HG02642 (cell line): ENCODE results near the gene CDH18.

ENCODE experiments used
- ATAC-seq: cut with Tn5 transposase; IDR thresholded peaks from one replicate; pipeline ENCODE4 v1.9.1; 2021; ENCODE audit warnings: mild to moderate bottlenecking; ENCODE audit not compliant: unreplicated experiment, poor library complexity

CDH18 gene

GRCh38 chr5:19498852-19499251 is 489.1 kb downstream of the CDH18 start:
- no peak for ATAC-seq

GRCh38 chr5:19497229-19497815 is 490.7 kb downstream of the CDH18 start:
- ATAC-seq, result no peak

- ATAC-seq, result no peak
Measured at GRCh38 chr5:19496056-19496455, 491.9 kb downstream of the CDH18 start.

- no peak for ATAC-seq
Measured at GRCh38 chr5:19492861-19493260, 495.1 kb downstream of the CDH18 start.

- ATAC-seq, result no peak
Measured at GRCh38 chr5:19488786-19489185, 499.2 kb downstream of the CDH18 start.

- no peak for ATAC-seq
Measured at GRCh38 chr5:19487480-19487879, 500.5 kb downstream of the CDH18 start.

- ATAC-seq, result no peak
Measured at GRCh38 chr5:19479562-19479961, 508.4 kb downstream of the CDH18 start.

- ATAC-seq, result no peak
Measured at GRCh38 chr5:19462019-19462418, 526.0 kb downstream of the CDH18 start.

- ATAC-seq, result no peak
Measured at GRCh38 chr5:19424506-19424905, 563.5 kb downstream of the CDH18 start.
